NCI-H526 (cell line): Measurements from ENCODE around the gene RTF2.
"Not testable (repeated sequence)": the region's sequence is repeated elsewhere in the genome, so short reads cannot be mapped to it uniquely, and the experiment has no call there.

Experiments
- DNase-seq, 2 experiments: peaks; one replicate each; lab custom pipeline; 2025; lab: John Stamatoyannopoulos, UW

RTF2 gene

DNA sequence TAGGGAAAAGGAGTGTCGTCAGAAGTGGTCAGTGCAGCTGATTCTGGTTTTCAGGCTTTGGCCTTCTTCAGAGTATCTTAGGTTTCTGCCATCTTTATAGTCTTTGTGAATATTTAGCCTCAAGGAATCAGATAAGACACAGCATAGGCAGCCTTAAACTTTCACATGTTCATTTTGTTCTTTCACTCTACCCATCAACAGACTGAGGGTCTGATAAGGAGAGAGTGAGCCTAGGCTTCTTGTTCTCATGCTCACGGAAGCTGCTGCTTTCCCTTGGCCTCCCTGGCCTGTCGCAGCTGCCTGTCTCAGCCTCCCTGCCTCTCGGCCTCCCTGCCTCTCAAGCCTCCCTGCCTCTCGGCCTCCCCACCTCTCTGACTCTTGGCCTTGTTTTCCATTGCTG lies 20.1 kb downstream of the RTF2 start:
- DNase-seq: no peak

DNA sequence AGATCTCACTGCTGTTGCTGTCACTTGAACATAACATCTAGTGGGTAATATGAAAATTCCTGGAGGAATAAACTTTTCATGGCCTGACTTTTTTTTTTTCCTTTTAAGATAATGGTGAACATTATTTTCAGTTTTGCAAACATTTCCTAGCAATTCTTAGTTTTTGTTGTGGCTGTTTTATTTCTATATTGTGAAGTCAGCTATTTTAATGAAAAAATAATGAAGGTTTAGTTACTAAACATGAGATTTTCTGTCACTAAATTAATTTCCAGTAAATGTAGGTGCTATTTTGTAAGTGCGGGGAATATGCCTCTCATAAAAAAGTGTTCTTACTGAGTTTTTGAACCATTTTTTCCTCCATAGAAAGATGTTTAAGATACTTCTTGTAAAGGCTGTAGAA lies 32.7 kb downstream of the RTF2 start:
- no peak for DNase-seq

GRCh38 chr20:56503916-56504315 lies 35.5 kb downstream of the RTF2 start:
- no peak for DNase-seq

- DNase-seq: peak in 1 of 2 experiments; percentile 5
Observed at GRCh38 chr20:56504373-56505005, 36.1 kb downstream of the RTF2 start.

- no peak for DNase-seq
Observed at GRCh38 chr20:56506103-56506502, 37.7 kb downstream of the RTF2 start.

- no peak for DNase-seq
Observed at GRCh38 chr20:56511926-56512325, 43.5 kb downstream of the RTF2 start.

GRCh38 chr20:56513161-56514150 lies 45.0 kb downstream of the RTF2 start:
- no peak for DNase-seq

DNA sequence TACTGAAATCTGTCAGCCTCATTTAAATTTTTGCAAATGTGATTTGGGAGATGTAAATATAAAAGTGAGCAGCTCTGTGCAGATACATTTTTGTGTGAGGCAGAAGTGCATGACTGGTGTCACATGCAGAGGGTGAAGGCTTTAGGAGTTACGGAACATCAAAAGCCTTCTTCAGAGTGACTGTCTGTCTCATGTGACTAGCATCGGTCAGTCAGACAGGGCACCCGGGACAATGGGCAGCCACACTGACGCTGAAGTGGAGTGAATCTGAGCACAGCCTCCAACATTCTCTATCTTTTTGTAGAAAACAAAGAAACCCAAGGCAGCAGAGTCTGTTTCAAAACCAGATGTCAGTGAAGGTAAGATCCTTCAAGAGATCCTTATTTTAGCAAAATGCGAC lies 48.2 kb downstream of the RTF2 start:
- DNase-seq: no peak

DNA sequence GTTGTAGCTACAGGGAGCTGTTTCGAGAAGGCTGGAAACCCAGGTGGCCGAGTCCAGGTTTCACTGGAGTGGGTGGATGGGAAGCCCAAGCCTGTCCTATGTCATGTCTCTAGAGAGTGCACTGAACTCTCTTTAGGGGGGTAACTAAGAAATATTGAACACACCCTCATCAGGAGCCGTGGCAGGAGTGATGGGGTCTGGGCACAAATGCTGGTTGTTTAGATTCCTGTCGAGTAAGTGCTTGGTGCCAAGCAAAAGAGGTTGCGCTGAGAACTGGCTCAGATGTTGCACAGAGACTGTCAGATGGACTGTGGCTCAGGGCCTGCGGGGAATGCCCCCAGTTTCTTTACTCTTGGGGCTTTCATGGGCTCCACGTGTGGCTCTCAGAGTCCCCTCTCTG lies 48.8 kb downstream of the RTF2 start:
- no peak for DNase-seq

GRCh38 chr20:56517641-56518040 lies 49.2 kb downstream of the RTF2 start:
- DNase-seq: no peak

DNA sequence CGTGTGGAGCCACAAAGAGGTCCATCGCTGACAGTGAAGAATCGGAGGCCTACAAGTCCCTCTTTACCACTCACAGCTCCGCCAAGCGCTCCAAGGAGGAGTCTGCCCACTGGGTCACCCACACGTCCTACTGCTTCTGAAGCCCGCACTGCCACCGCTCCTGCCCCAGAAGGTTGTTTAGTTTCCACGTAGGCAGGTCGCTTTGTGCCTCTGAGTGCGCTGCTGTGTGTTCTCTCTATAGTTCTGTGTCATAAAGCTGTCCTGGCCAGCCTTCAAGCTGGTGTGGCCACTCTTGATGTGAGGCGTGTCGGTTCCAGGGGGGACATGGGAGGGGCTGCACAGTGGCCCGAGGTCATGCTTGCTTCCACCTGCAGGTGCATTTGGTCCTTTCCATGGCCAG lies 49.7 kb downstream of the RTF2 start:
- DNase-seq: no peak

- no peak for DNase-seq
Observed at GRCh38 chr20:56518721-56519398, 50.4 kb downstream of the RTF2 start.

GRCh38 chr20:56519551-56519950 lies 51.1 kb downstream of the RTF2 start:
- no peak for DNase-seq

- no peak for DNase-seq
Observed at GRCh38 chr20:56520180-56520579, 51.8 kb downstream of the RTF2 start.

DNA sequence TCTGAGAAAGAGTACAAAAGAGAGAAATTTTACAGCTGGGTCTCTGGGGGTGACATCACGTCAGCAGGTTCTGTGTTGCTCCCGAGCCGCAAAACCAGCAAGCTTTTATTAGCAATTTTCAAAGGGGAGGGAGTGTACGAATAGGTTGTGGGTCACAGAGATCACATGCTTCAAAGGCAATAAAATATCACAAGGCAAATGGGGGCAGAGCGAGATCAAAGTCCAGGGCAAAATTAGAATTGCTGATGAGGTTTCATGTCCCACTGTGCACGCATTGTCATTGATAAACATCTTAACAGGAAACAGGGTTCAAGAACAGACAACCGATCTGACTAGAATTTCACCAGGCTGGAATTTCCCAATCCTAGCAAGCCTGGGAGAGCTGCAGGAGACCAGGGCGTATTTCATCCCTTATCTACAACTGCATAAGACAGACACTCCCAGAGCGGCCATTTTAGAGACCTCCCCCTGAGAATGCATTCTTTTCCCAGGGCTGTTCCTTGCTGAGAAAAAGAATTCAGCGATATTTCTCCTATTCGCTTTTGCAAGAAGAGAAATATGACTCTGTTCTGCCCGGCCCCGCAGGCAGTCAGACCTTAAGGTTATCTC lies 52.4 kb downstream of the RTF2 start:
- DNase-seq: not testable (repeated sequence)

GRCh38 chr20:56522311-56522710 lies 53.9 kb downstream of the RTF2 start:
- DNase-seq: no peak

DNA sequence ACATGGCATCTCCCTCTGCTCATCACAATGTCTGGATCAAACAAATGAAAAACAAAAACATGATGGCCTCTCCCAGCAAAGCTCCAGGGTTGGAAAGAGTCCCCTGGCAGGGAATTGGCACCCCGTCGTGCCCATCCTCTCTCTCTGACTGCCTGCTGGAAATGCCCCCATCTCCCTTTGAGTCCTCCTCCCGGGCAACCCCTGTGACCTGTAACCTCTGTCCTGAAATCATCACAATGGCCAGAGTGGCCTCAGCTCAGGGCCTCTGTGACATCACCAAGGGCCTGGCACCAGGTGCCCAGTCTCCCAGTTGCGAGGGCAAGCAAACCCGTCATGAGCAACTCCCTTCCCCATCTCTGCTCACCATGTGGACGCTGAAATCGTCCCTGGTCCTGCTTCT lies 56.0 kb downstream of the RTF2 start, which contains the start of gene FAM209A:
TSS of gene FAM209A (plus strand) at position 301 of the 400 bp plus-strand sequence. CDS start at position 366, 65 bp downstream.
- not testable (repeated sequence) for DNase-seq

DNA sequence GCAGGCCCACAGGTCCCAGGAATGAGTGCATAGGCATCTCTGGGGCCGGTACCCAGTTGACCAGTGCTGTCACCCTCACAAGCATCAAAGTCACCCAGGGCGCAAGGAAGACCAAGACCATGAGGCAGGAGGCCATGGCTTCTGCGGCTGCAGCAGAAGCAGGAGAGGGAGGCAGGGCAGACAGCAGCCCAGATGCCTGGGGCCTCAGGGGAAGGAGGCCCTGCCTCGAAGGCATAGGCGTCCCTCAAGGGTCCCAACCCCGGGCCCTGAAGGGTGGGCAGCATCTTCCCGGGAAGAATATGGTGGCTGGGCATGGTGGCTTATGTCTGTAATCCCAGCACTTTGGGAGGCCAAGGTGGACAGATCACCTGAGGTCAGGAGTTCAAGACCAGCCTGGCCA lies 59.1 kb downstream of the RTF2 start:
- DNase-seq: no peak

DNA sequence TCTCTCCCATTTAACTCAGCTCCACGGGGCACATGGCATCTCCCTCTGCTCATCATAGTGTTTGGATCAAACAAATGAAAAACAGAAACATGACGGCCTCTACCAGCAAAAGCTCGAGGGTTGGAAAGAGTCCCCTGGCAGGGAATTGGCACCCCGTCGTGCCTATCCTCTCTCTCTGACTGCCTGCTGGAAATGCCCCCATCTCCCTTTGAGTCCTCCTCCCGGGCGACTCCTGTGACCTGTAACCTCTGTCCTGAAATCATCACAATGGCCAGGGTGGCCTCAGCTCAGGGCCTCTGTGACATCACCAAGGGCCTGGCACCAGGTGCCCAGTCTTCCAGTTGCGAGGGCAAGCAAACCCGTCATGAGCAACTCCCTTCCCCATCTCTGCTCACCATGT lies 64.5 kb downstream of the RTF2 start, which contains the start of gene FAM209B:
TSS of gene FAM209B (plus strand) at position 301 of the 400 bp plus-strand sequence. CDS start at position 397, 96 bp downstream.
- DNase-seq: not testable (repeated sequence)

DNA sequence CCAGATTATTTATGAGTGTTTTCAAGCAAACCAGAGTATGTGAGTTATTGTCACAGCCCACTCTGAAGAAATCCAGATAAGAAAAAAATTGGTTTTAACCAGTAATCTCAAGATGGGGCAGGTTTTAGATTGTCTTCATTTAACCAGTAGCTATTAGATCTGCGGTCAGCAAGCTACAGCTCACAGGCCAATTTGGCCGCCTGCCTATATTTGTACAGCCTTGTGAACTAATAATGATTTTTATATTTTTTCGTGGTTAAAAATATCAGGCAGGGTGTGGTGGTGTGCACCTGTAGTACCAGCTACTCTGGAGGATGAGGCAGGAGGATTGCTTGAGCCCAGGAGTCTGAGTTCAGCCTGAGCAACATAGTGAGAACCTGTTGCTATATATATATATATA lies 69.6 kb downstream of the RTF2 start:
- DNase-seq: no peak

GRCh38 chr20:56540415-56540814 lies 72.0 kb downstream of the RTF2 start:
- no peak for DNase-seq

DNA sequence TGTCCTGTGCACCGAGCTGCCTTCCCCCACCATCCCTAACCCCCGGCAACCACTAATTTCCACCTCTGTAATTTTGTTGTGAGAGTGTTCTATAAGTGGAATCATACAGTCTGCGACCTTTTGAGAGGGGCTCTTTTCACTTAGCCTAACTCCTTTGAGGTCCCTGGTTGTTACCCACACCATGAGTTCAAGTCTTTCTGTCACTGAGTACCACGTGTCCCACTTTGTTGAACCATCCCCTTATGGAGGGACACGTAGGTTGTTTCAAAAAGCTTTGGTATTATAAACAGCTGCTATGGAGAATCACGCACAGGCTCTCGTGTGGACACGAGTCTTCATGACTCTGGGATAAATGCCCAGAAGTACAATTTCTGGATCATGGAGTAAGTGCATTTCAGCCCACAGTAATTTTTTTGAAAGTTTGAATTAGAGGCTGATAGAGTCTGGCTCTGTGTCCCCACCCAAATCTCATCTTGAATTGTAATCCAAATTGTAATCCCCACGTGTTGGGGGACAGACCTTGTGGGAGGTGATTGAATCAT lies 74.1 kb downstream of the RTF2 start:
- no peak for DNase-seq
